Measurements from ENCODE around the gene PRKAR1B.

The PRKAR1B gene

DNA sequence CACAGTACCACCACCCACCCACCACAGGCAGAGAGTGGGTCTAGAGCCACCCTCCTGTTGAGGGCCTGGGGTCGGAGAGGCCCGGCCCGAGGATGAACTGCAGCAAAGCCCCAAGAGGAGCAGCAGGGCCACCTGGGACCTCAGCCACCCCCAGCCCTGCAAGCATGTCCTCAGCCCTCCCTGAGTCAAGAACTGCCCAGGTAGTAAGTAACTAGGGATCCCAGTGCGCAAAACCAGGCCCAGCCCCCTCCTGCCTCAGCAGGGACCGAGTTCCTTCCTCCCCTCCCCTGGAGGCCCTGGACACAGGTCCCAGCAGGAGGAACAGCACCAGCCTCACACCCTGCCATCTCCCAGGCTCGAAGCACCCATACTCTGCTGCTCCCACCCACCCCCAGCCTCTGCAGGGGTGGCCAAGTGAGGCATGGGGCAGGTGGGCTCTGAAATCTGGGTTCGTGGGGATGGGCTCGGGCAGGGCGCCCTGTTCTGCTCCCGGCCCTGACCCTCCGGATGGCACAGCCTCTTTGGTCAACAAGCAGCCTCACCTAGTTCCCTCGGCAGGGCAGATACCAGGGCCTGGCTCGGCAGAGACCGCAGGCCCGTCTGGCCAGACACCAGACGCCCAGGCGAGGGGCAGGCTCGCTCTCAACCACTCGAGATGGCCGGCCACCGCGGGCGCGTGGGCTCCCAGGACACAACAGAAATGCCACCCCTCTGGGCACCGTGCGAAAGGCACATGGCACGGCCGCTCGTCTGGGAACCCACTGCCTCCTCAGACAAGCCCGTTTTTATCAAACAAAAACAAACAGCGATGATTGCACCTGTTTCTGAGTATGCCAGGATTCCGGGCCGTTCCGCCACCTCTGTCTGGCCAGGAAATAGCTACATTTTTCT, 222.6 kb downstream of the PRKAR1B start:
- H2BK12ac ChIP-seq (ENCODE audit: low read length in 2 of 2), result no peak overlapping the region
- H3K14ac ChIP-seq (ENCODE audit: low read length in 2 of 2), result no peak overlapping the region
- peak overlapping the region; percentile 60 for H2AK5ac ChIP-seq (ENCODE audit: low read length, severe bottlenecking)
- no peak overlapping the region for H3K4me3 ChIP-seq (ENCODE audit: insufficient read depth in 1 of 2, low read depth in 1 of 2, low read length in 2 of 2)
- H3K4me1 ChIP-seq (ENCODE audit: control insufficient read depth, insufficient read depth, low read depth, low read length), result peaks cover 26% of the 10 kb centered on the region
- no peak overlapping the region for H4K8ac ChIP-seq (ENCODE audit: low read length)
- no peak overlapping the region for H3K23ac ChIP-seq (ENCODE audit: low read length in 2 of 2)
- H2AFZ ChIP-seq (ENCODE audit: low read depth, low read length), result no peak overlapping the region
- H3K27ac ChIP-seq (ENCODE audit: low read length, poor library complexity, severe bottlenecking), result no peak overlapping the region
- H3K4me2 ChIP-seq (ENCODE audit: low read length, poor library complexity, severe bottlenecking), result no peak overlapping the region
- no peak overlapping the region for H4K91ac ChIP-seq (ENCODE audit: low read length)
- no peak for DNase-seq
- no peak overlapping the region for H2BK15ac ChIP-seq (ENCODE audit: low read depth, poor library complexity, severe bottlenecking)
- H3K18ac ChIP-seq (ENCODE audit: low read depth in 1 of 2, low read length in 2 of 2), result no peak overlapping the region
- no peak overlapping the region for H3K4ac ChIP-seq (ENCODE audit: low read depth in 1 of 2, low read length in 2 of 2)
- no peaks in the 10 kb centered on the region for H3K9me3 ChIP-seq (ENCODE audit: control insufficient read depth, low read length)
- H2BK5ac ChIP-seq (ENCODE audit: low read depth, low read length, poor library complexity, severe bottlenecking), result no peak overlapping the region
- WGBS, result 92% methylated on average over 33 of the region's 34 CpGs
- H3K36me3 ChIP-seq (ENCODE audit: control insufficient read depth in 1 of 2, insufficient read depth in 2 of 2, low read depth in 1 of 2, low read length in 2 of 2), result peaks cover 4 to 56% of the 10 kb centered on the region in 2 experiments
- peak overlapping the region; percentile 75 for H3K9ac ChIP-seq (ENCODE audit: low read length)
- no peak overlapping the region for H2BK120ac ChIP-seq (ENCODE audit: low read depth, low read length)
- no peaks in the 10 kb centered on the region for H3K27me3 ChIP-seq (ENCODE audit: control insufficient read depth in 1 of 2, insufficient read depth in 1 of 2, low read length in 2 of 2)
- peaks cover 36% of the 10 kb centered on the region for H3K79me1 ChIP-seq (replicated peaks; ENCODE audit: low read length, poor library complexity, severe bottlenecking)

DNA sequence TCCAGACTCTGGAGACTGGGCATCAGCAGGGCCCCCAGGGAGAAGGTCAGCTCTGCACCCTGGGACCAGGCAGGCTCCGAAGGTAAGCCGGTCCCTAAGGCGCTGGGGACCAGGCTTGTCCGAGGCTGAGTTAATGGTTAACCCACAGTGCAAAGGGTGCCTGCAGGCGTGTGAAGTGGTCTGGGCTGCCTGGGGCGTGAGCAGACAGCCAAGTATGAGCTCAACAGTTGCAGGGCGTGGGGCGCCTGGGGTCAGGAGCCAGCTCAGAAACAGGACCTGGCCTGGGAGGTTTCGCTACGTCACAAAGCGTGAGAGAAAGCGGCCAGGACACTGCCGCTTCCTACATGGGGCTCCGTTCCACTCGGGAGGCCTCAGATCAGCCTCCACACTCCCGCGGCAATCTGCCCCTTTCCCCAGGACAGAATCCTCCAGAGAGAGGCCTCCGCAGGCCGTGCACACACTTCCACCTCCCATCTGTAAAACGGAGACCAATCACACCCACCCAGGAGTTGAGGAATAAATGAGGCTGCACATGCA, 223.4 kb downstream of the PRKAR1B start:
- H3K4me1 ChIP-seq (ENCODE audit: control insufficient read depth, insufficient read depth, low read depth, low read length), result peaks cover 26% of the 10 kb centered on the region
- peak overlapping the region; percentile 41 for H3K4me2 ChIP-seq (ENCODE audit: low read length, poor library complexity, severe bottlenecking)
- H2BK12ac ChIP-seq (ENCODE audit: low read length in 2 of 2), result no peak overlapping the region
- no peaks in the 10 kb centered on the region for H3K9me3 ChIP-seq (ENCODE audit: control insufficient read depth, low read length)
- H2AK5ac ChIP-seq (ENCODE audit: low read length, severe bottlenecking), result no peak overlapping the region
- no peak overlapping the region for H4K91ac ChIP-seq (ENCODE audit: low read length)
- H2AFZ ChIP-seq (ENCODE audit: low read depth, low read length), result no peak overlapping the region
- H4K8ac ChIP-seq (ENCODE audit: low read length), result no peak overlapping the region
- no peak overlapping the region for H3K4ac ChIP-seq (ENCODE audit: low read depth in 1 of 2, low read length in 2 of 2)
- H3K27me3 ChIP-seq (ENCODE audit: control insufficient read depth in 1 of 2, insufficient read depth in 1 of 2, low read length in 2 of 2), result no peaks in the 10 kb centered on the region
- H3K27ac ChIP-seq (ENCODE audit: low read length, poor library complexity, severe bottlenecking), result no peak overlapping the region
- no peak overlapping the region for H3K14ac ChIP-seq (ENCODE audit: low read length in 2 of 2)
- peak overlapping the region; percentile 75 for H3K9ac ChIP-seq (ENCODE audit: low read length)
- H2BK120ac ChIP-seq (ENCODE audit: low read depth, low read length), result no peak overlapping the region
- H2BK15ac ChIP-seq (ENCODE audit: low read depth, poor library complexity, severe bottlenecking), result no peak overlapping the region
- no peak overlapping the region for H3K18ac ChIP-seq (ENCODE audit: low read depth in 1 of 2, low read length in 2 of 2)
- H2BK5ac ChIP-seq (ENCODE audit: low read depth, low read length, poor library complexity, severe bottlenecking), result no peak overlapping the region
- peaks cover 34% of the 10 kb centered on the region for H3K79me1 ChIP-seq (replicated peaks; ENCODE audit: low read length, poor library complexity, severe bottlenecking)
- 84% methylated on average over 20 of the region's 20 CpGs for WGBS
- peak overlapping the region in 1 of 2 experiments; percentile 14 for H3K4me3 ChIP-seq (ENCODE audit: insufficient read depth in 1 of 2, low read depth in 1 of 2, low read length in 2 of 2)
- no peak for DNase-seq
- H3K23ac ChIP-seq (ENCODE audit: low read length in 2 of 2), result no peak overlapping the region
- peaks cover 4 to 56% of the 10 kb centered on the region in 2 experiments for H3K36me3 ChIP-seq (ENCODE audit: control insufficient read depth in 1 of 2, insufficient read depth in 2 of 2, low read depth in 1 of 2, low read length in 2 of 2)

DNA sequence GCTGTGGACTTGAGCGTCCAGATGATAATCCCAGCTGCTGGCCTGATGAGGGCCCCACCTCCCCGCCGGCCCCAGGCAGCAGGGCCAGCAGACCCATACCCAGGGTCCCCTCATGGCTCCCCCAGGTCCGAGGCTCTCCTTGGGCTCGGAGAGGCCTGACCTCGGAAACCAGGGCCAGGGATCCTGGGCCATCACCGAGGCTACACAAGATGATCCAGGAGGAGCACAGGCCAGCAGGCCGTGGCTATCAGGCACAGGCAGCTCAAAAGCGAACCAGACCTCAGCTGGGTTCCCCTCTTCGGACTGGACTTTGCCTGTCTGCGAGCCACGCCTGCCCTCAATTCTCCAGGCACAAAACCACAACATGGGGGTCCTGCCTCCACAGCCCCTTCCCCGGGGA, 224.8 kb downstream of the PRKAR1B start:
- no peak overlapping the region for H4K8ac ChIP-seq (ENCODE audit: low read length)
- peaks cover 4 to 52% of the 10 kb centered on the region in 2 experiments for H3K36me3 ChIP-seq (ENCODE audit: control insufficient read depth in 1 of 2, insufficient read depth in 2 of 2, low read depth in 1 of 2, low read length in 2 of 2)
- H3K4me3 ChIP-seq (ENCODE audit: insufficient read depth in 1 of 2, low read depth in 1 of 2, low read length in 2 of 2), result no peak overlapping the region
- no peaks in the 10 kb centered on the region for H3K9me3 ChIP-seq (ENCODE audit: control insufficient read depth, low read length)
- H2BK12ac ChIP-seq (ENCODE audit: low read length in 2 of 2), result no peak overlapping the region
- H4K91ac ChIP-seq (ENCODE audit: low read length), result no peak overlapping the region
- DNase-seq, result no peak
- H2BK5ac ChIP-seq (ENCODE audit: low read depth, low read length, poor library complexity, severe bottlenecking), result no peak overlapping the region
- no peak overlapping the region for H3K18ac ChIP-seq (ENCODE audit: low read depth in 1 of 2, low read length in 2 of 2)
- H3K27me3 ChIP-seq (ENCODE audit: control insufficient read depth in 1 of 2, insufficient read depth in 1 of 2, low read length in 2 of 2), result no peaks in the 10 kb centered on the region
- H3K27ac ChIP-seq (ENCODE audit: low read length, poor library complexity, severe bottlenecking), result no peak overlapping the region
- H3K9ac ChIP-seq (ENCODE audit: low read length), result no peak overlapping the region
- no peak overlapping the region for H2AFZ ChIP-seq (ENCODE audit: low read depth, low read length)
- 89% methylated on average over 13 of the region's 13 CpGs for WGBS
- H2BK120ac ChIP-seq (ENCODE audit: low read depth, low read length), result no peak overlapping the region
- H3K4ac ChIP-seq (ENCODE audit: low read depth in 1 of 2, low read length in 2 of 2), result no peak overlapping the region
- peaks cover 30% of the 10 kb centered on the region for H3K79me1 ChIP-seq (replicated peaks; ENCODE audit: low read length, poor library complexity, severe bottlenecking)
- H3K23ac ChIP-seq (ENCODE audit: low read length in 2 of 2), result no peak overlapping the region
- peaks cover 26% of the 10 kb centered on the region for H3K4me1 ChIP-seq (ENCODE audit: control insufficient read depth, insufficient read depth, low read depth, low read length)
- no peak overlapping the region for H2BK15ac ChIP-seq (ENCODE audit: low read depth, poor library complexity, severe bottlenecking)
- H3K14ac ChIP-seq (ENCODE audit: low read length in 2 of 2), result no peak overlapping the region
- no peak overlapping the region for H3K4me2 ChIP-seq (ENCODE audit: low read length, poor library complexity, severe bottlenecking)
- no peak overlapping the region for H2AK5ac ChIP-seq (ENCODE audit: low read length, severe bottlenecking)

- Histone ChIP-seq H3K23ac (ENCODE audit: low read length in 2 of 2) (no peak overlapping the region), H3K4me3 (ENCODE audit: insufficient read depth in 1 of 2, low read depth in 1 of 2, low read length in 2 of 2) (no peak overlapping the region), H3K4ac (ENCODE audit: low read depth in 1 of 2, low read length in 2 of 2) (no peak overlapping the region), H4K8ac (ENCODE audit: low read length) (no peak overlapping the region), H3K79me1 (replicated peaks; ENCODE audit: low read length, poor library complexity, severe bottlenecking) (peaks cover 23% of the 10 kb centered on the region), H2BK15ac (ENCODE audit: low read depth, poor library complexity, severe bottlenecking) (no peak overlapping the region), H3K9me3 (ENCODE audit: control insufficient read depth, low read length) (no peaks in the 10 kb centered on the region), H3K18ac (ENCODE audit: low read depth in 1 of 2, low read length in 2 of 2) (no peak overlapping the region), H2BK120ac (ENCODE audit: low read depth, low read length) (no peak overlapping the region), H2AFZ (ENCODE audit: low read depth, low read length) (no peak overlapping the region), H3K27me3 (ENCODE audit: control insufficient read depth in 1 of 2, insufficient read depth in 1 of 2, low read length in 2 of 2) (no peaks in the 10 kb centered on the region), H3K4me2 (ENCODE audit: low read length, poor library complexity, severe bottlenecking) (no peak overlapping the region), H2BK5ac (ENCODE audit: low read depth, low read length, poor library complexity, severe bottlenecking) (no peak overlapping the region), H2BK12ac (ENCODE audit: low read length in 2 of 2) (no peak overlapping the region), H2AK5ac (ENCODE audit: low read length, severe bottlenecking) (no peak overlapping the region), H3K14ac (ENCODE audit: low read length in 2 of 2) (no peak overlapping the region), H3K27ac (ENCODE audit: low read length, poor library complexity, severe bottlenecking) (no peak overlapping the region), H3K36me3 (ENCODE audit: control insufficient read depth in 1 of 2, insufficient read depth in 2 of 2, low read depth in 1 of 2, low read length in 2 of 2) (peaks cover 4 to 51% of the 10 kb centered on the region in 2 experiments), H4K91ac (ENCODE audit: low read length) (no peak overlapping the region), H3K9ac (ENCODE audit: low read length) (no peak overlapping the region), H3K4me1 (ENCODE audit: control insufficient read depth, insufficient read depth, low read depth, low read length) (peaks cover 29% of the 10 kb centered on the region)
- DNase-seq, result no peak
- over 99% methylated on average over 7 of the region's 7 CpGs for WGBS
Observed at GRCh38 chr7:501526-501925, 225.6 kb downstream of the PRKAR1B start.
